ENCODE data around the gene ILF3.
"Not testable (repeated sequence)": the region's sequence is repeated elsewhere in the genome, so short reads cannot be mapped to it uniquely, and the experiment has no call there.

ILF3 gene

DNA sequence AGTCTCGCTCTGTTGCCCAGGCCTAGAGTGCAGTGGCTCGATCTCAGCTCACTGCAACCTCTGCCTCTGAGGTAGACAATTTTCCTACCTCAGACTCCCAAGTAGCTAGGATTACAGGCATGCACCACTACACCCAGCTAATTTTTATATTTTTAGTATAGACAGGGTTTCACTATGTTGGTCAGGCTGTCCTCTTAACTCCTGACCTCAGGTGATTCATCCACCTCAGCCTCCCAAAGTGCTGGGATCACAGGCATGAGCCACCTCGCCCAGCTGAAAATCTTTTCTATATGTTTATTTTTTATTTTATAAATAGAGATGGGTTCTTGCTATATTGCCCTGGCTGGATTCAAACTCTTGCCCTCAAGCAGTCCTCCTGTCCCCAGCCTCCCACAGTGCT, 17.8 kb downstream of the ILF3 start:
- not testable (repeated sequence) for DNase-seq (ENCODE audit: low read depth in 2 of 3, low spot score in 1 of 3)

DNA sequence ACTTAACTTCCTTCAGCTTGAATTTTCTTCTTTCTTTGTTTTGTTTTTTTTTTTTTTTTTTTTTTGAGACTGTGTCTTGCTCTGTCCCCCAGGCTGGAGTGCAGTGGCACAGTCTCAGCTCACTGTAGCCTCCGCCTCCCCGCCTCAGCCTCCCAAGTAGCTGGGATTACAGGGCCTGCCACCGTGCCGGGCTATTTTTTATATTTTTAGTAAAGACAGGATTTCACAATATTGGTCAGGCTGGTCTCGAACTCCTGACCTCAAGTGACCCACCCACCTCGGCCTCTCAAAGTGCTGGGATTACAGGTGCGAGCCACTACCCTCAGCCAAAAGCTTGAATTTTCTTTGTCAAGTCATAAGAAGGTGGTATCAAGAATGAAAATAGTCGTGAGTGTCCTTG, 21.1 kb downstream of the ILF3 start:
- not testable (repeated sequence) for DNase-seq (ENCODE audit: low read depth in 2 of 3, low spot score in 1 of 3)

- DNase-seq (ENCODE audit: low read depth in 2 of 3, low spot score in 1 of 3) = no peak
Measured at GRCh38 chr19:10677751-10678150, 23.6 kb downstream of the ILF3 start.

DNA sequence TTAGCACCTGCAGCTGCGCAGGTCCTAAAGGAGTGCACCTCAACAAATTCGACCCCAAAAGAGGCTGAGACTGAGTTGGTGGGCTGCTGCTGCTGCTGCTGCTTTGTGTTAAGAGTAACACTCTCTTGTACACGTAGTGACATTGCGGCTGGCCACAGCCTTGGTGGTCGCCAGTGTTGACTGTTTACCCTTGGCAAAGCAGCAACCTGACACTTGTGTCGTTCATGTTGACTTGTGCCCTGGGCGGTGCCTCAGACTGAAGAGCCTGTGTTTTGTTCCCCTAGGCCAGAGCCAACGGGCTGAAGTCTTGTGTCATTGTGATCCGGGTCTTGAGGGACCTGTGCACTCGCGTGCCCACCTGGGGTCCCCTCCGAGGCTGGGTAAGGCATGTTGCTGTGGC, 24.7 kb downstream of the ILF3 start:
- no peak for DNase-seq (ENCODE audit: low read depth in 2 of 3, low spot score in 1 of 3)

DNA sequence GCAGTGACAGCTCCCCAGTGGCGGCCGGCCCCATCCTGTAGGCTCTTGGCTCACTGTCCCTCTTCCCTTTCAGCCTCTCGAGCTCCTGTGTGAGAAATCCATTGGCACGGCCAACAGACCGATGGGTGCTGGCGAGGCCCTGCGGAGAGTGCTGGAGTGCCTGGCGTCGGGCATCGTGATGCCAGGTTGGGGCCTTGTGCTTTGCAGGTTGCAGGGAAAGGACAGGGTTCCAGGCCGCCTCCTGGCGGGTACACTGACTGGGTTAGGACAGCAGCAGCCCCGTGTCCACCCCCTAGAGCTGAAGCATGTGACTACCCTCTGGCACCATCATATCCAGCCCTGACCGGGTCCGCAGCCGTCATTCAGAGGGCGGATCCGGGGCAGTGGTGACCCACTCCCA, 25.6 kb downstream of the ILF3 start:
- DNase-seq (ENCODE audit: low read depth in 2 of 3, low spot score in 1 of 3) = no peak

GRCh38 chr19:10680545-10681135, 26.5 kb downstream of the ILF3 start:
- no peak for DNase-seq (ENCODE audit: low read depth in 2 of 3, low spot score in 1 of 3)

DNA sequence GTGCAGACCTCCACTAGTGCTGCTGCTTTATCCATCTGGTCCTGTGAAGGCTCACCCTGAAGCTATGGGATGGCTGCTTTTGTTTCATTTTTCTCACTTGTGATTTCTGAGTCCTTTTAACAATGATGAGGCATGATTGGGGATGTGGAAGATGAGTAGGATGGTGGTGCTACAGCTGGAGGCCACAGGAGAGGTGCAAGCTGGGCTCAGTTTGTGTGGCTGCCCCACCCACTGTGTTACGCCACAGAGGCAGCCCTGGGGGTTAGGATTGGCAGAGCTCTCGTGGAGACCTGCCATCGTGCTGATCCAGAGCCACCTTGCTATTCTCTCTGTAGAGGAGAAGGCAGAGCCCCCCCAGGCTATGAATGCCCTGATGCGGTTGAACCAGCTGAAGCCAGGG, 27.5 kb downstream of the ILF3 start:
- DNase-seq (ENCODE audit: low read depth in 2 of 3, low spot score in 1 of 3) = no peak

DNA sequence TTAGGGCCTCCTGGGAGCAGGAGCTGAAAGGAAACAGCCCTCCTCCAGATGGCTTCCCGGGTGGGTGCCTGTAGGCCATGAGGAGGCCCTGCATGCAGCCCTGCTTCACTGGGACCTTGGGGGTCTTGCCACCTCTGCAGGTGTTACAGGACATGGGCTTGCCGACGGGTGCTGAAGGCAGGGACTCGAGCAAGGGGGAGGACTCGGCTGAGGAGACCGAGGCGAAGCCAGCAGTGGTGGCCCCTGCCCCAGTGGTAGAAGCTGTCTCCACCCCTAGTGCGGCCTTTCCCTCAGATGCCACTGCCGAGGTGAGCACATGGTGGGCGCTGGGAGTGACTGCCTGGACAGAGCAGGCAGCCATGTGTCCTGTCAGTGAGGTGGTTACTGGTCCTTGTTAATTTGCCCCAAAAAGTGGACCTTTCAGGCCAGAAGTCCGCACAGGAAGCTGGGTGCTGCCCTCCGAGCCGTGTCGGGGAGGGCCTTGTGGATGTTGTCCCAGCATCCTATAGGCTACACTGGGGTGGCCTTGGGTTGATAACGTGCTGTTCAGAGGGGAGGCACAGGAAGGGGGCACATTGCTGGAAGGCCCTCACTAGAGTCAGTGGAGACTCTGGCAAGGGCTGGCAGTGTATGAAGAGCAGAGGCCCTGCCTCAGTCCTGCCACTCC, 28.4 kb downstream of the ILF3 start:
- DNase-seq (ENCODE audit: low read depth in 2 of 3, low spot score in 1 of 3) = no peak

GRCh38 chr19:10683064-10683426, 28.9 kb downstream of the ILF3 start:
- DNase-seq (ENCODE audit: low read depth in 2 of 3, low spot score in 1 of 3) = no peak

- DNase-seq (ENCODE audit: low read depth in 2 of 3, low spot score in 1 of 3) = no peak
Measured at GRCh38 chr19:10683582-10683981, 29.4 kb downstream of the ILF3 start.

DNA sequence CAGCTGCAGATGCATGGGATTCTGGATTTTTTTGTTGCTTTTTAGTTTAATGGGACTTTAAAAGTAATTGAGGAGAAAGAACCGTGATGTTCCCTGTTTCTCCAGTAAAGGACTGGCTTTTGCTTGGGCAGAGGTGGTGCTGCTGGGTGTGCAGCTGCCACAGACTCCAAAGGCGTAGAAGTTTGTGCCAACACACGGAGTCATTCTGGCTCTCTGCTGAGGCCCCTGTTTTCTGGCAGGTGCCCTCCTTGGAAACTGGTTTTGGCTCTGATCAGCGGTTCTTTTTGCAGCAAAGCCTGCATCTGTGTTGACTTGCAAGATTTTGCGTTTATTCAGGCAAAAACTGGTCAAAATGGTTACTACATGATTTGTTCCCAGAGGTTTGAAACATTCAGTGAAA, 31.1 kb downstream of the ILF3 start:
- DNase-seq (ENCODE audit: low read depth in 2 of 3, low spot score in 1 of 3) = no peak

- DNase-seq (ENCODE audit: low read depth in 2 of 3, low spot score in 1 of 3) = no peak
Measured at GRCh38 chr19:10686193-10686592, 32.0 kb downstream of the ILF3 start.

DNA sequence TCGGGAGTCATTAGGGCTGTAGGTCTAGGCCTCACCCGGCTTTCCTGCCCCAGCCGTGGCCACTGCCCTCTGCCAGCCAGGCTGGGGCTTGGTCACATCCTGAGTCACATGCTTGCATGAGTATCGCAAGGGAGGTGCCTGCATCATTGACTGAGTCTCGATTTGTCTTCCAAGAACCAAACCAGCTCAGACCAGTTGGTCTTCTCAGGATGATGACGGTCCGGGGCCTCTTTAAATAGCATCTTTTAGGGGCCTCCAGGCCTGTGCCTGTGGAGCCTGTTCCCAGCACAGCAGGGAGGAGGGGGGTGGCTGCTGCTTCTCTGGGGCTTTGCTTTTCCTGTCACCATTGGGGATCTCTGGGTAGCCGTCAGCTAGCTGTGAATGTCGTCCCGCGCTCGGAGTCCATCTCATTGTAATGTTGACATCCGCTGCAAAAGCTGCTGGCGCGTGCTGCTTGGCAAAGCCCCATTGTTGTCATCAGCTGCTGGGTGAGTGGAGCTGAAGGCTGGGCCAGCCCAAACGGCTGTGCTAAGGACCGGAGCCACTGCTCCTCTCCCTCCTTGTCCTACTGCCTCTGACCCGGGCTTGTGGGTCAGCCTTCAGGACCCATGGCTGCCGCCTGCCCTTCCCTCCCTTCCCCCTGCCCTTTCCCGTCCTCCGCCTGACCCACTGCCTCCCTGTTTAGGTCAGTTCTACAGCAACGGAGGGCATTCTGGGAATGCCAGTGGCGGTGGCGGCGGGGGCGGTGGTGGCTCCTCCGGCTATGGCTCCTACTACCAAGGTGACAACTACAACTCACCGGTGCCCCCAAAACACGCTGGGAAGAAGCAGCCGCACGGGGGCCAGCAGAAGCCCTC, 32.7 kb downstream of the ILF3 start:
- no peak for DNase-seq (ENCODE audit: low read depth in 2 of 3, low spot score in 1 of 3)

DNA sequence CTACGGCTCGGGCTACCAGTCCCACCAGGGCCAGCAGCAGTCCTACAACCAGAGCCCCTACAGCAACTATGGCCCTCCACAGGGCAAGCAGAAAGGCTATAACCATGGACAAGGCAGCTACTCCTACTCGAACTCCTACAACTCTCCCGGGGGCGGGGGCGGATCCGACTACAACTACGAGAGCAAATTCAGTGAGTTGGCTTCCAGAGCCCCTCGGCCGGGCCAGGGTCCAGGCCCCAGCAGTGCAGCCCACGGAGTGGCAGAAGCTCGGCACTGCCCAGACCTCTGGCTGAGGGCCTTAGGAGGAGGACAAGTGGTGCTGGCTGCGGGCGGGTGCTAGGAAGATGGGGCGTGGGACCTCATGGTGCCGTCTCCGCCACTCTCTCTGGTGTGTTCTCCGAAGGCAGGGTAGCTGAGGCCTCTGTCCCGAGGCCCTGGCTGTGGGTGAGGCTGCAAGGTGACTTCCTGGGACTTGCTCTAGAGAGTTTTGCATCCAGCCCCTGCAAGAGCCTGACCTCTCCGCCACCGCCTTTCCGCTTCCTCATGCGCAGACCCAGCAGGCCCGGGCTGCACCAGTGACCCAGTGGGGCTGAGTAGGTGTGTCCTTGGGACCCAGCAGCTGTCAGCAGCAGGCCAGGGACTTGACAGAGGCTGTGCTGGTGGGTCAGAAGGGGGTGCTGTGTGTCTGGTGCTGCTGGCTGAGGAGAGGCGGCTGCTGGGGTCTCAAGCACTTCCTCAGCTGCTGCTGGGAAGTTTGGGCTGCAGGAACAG, 33.6 kb downstream of the ILF3 start:
- DNase-seq (ENCODE audit: low read depth in 2 of 3, low spot score in 1 of 3) = no peak

GRCh38 chr19:10688545-10689280, 34.6 kb downstream of the ILF3 start:
- DNase-seq (ENCODE audit: low read depth in 2 of 3, low spot score in 1 of 3) = no peak

- no peak for DNase-seq (ENCODE audit: low read depth in 2 of 3, low spot score in 1 of 3)
Measured at GRCh38 chr19:10690341-10690781, 36.2 kb downstream of the ILF3 start.

GRCh38 chr19:10691178-10691881, 37.2 kb downstream of the ILF3 start:
- no peak for DNase-seq (ENCODE audit: low read depth in 2 of 3, low spot score in 1 of 3)

GRCh38 chr19:10691883-10692282, 37.7 kb downstream of the ILF3 start:
- DNase-seq (ENCODE audit: low read depth in 2 of 3, low spot score in 1 of 3) = no peak

DNA sequence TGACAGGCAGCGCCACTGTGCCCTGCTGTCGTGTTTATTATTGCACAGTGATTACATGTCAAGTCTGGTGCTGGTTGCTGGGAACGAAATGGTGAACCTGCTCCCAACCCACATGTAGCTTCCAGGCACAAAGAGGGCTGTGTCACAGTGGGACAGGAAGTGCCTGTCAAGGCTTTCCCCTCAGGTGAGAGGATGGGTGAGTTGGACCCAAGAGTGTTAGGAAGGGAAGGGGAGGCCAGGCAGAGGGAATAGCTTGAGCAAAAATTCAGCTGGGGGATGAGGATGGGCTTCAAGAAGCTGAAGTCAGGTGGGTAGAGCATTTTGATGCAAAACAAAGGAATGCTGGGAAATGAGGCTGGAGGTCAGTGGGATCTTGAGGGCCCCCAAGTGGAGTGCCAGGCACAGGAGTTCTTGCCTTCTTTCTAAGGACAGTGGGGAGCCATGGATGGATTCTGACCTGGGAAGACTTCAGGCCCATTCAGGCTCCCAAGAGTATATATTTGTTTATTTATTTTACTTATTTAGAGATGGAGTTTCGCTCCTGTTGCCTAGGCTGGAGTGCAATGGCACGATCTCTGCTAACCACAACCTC, 38.6 kb downstream of the ILF3 start:
- no peak for DNase-seq (ENCODE audit: low read depth in 2 of 3, low spot score in 1 of 3)
